Measurements from ENCODE around the gene SPEN. TPM values are rescaled to one million over a fixed set of nuclear protein-coding genes. Genes with fewer than 3 reads are reported as not detected.
A peak's percentile ranks its signal among the peaks of the same experiment; 100 is the strongest.

The SPEN gene
- total and polyA plus RNA-seq, 10 of the 15 experiments (the other 5 are each of a cell fraction or from before 2014, with no cell fraction given) = 5.2 to 58.7 (median 20.1) TPM

DNA sequence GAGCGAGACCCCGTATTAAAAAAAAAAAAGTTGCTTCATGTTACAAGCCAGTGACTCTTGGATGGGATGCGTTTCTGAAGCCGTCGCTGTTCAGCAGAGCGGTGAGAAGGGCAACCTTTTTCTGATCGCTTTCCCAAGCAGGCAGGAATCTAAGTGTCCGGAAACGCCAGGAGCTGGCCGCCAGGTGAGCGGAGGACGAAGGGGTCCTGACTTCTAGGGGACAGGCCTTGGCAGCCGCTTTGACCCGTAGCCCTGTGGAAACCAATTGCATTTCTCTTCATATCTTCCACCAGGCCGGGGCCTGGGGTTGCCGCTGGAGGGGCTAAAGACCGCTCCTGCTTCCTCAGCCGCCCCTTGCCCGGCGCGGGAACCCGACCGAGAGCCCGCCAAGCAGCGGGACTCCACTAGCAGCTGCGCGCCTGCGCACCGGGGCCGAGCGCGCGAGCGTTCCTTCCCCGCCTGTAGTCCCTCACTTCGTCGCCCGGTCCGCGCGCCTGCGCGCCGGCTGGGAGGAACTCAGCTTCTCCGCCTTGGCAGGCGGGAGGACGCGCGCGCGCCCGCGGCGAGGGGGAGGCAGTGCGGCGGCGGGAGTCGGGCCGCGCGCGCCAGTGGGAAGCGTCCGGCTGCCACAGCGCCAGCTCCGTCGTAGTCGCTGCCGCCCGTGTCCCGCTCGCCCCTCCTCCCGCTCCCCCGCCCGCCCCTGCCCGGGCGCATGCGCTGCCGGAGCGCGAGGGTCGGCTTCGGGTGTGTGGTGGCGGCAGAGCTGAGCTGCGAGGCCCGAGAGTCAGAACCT, at the start of gene SPEN (continued):
- TF ChIP-seq, protein P1, sequence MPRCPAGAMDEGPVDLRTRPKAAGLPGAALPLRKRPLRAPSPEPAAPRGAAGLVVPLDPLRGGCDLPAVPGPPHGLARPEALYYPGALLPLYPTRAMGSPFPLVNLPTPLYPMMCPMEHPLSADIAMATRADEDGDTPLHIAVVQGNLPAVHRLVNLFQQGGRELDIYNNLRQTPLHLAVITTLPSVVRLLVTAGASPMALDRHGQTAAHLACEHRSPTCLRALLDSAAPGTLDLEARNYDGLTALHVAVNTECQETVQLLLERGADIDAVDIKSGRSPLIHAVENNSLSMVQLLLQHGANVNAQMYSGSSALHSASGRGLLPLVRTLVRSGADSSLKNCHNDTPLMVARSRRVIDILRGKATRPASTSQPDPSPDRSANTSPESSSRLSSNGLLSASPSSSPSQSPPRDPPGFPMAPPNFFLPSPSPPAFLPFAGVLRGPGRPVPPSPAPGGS (IDR thresholded peaks at IDR 0.05; ENCODE audit: borderline replicate concordance, insufficient read depth, low read depth, low read length, poor library complexity, severe bottlenecking) = no peak
- TF ChIP-seq, protein P2, sequence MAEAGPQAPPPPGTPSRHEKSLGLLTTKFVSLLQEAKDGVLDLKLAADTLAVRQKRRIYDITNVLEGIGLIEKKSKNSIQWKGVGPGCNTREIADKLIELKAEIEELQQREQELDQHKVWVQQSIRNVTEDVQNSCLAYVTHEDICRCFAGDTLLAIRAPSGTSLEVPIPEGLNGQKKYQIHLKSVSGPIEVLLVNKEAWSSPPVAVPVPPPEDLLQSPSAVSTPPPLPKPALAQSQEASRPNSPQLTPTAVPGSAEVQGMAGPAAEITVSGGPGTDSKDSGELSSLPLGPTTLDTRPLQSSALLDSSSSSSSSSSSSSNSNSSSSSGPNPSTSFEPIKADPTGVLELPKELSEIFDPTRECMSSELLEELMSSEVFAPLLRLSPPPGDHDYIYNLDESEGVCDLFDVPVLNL (IDR thresholded peaks at IDR 0.05; ENCODE audit: low read depth, low read length) = peak; percentile 58
- TF ChIP-seq MEF2A (IDR thresholded peaks at IDR 0.05; ENCODE audit: insufficient read depth, low read depth, low read length) = no peak
- peak; percentile 93 for TF ChIP-seq NRF1 (conservative IDR thresholded peaks at IDR 0.05; ENCODE audit: low read depth, low read length)
- peak; percentile 31; the same call in 1 of the 2 replicates for TF ChIP-seq GATAD2B (conservative IDR thresholded peaks at IDR 0.05; ENCODE audit: low read depth)
- no peak for TF ChIP-seq CBFB (IDR thresholded peaks at IDR 0.05; ENCODE audit: low read depth)
- no peak for TF ChIP-seq KAT2A (conservative IDR thresholded peaks at IDR 0.05; ENCODE audit: control insufficient read depth, low read depth, low read length)
- no peak for TF ChIP-seq MTA2 (IDR thresholded peaks at IDR 0.05; ENCODE audit: low read depth)
- no peak for TF ChIP-seq RFX5 (IDR thresholded peaks at IDR 0.05; ENCODE audit: low read depth, low read length)
- TF ChIP-seq, protein P3, sequence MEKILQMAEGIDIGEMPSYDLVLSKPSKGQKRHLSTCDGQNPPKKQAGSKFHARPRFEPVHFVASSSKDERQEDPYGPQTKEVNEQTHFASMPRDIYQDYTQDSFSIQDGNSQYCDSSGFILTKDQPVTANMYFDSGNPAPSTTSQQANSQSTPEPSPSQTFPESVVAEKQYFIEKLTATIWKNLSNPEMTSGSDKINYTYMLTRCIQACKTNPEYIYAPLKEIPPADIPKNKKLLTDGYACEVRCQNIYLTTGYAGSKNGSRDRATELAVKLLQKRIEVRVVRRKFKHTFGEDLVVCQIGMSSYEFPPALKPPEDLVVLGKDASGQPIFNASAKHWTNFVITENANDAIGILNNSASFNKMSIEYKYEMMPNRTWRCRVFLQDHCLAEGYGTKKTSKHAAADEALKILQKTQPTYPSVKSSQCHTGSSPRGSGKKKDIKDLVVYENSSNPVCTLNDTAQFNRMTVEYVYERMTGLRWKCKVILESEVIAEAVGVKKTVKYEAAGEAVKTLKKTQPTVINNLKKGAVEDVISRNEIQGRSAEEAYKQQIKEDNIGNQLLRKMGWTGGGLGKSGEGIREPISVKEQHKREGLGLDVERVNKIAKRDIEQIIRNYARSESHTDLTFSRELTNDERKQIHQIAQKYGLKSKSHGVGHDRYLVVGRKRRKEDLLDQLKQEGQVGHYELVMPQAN (conservative IDR thresholded peaks at IDR 0.05) = peak; percentile 69
- TF ChIP-seq NR2F1 (conservative IDR thresholded peaks at IDR 0.05) = no peak; the same call in 1 of the 2 replicates
- no peak for TF ChIP-seq SMC3 (IDR thresholded peaks at IDR 0.05; ENCODE audit: borderline replicate concordance, low read length)
- no peak for TF ChIP-seq MEF2B (IDR thresholded peaks at IDR 0.05; ENCODE audit: partially characterized antibody, poor library complexity, severe bottlenecking)
- TF ChIP-seq TCF7 (IDR thresholded peaks at IDR 0.05; ENCODE audit: borderline replicate concordance) = no peak
- 0 out of 2 replicates have a peak, but pooled peaks have one; percentile 33 for TF ChIP-seq ZNF207 (IDR thresholded peaks at IDR 0.05; ENCODE audit: borderline replicate concordance)
- peak; percentile 82 for TF ChIP-seq PAX5 (IDR thresholded peaks at IDR 0.05; ENCODE audit: borderline replicate concordance, low read depth, low read length)
- no peak for TF ChIP-seq MTA3 (IDR thresholded peaks at IDR 0.05; ENCODE audit: borderline replicate concordance, low read length)
- TF ChIP-seq POLR2A (IDR thresholded peaks at IDR 0.05; ENCODE audit: low read depth, low read length) = peak; percentile 83
- TF ChIP-seq, protein P4, sequence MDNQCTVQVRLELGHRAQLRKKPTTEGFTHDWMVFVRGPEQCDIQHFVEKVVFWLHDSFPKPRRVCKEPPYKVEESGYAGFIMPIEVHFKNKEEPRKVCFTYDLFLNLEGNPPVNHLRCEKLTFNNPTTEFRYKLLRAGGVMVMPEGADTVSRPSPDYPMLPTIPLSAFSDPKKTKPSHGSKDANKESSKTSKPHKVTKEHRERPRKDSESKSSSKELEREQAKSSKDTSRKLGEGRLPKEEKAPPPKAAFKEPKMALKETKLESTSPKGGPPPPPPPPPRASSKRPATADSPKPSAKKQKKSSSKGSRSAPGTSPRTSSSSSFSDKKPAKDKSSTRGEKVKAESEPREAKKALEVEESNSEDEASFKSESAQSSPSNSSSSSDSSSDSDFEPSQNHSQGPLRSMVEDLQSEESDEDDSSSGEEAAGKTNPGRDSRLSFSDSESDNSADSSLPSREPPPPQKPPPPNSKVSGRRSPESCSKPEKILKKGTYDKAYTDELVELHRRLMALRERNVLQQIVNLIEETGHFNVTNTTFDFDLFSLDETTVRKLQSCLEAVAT (IDR thresholded peaks at IDR 0.05) = peak; percentile 59
- peak in 1 of 2 experiments; percentile 53; a peak in 1 of 3 replicates for TF ChIP-seq EGR1 (IDR thresholded peaks at IDR 0.05; ENCODE audit: borderline replicate concordance in 1 of 2, low read depth in 2 of 2, low read length in 2 of 2)
- no peak for TF ChIP-seq NR2C1 (IDR thresholded peaks at IDR 0.05)
- TF ChIP-seq PML (IDR thresholded peaks at IDR 0.05; ENCODE audit: low read length) = peak; percentile 35; the same call in 1 of the 2 replicates
